NB4 (cell line): ENCODE measurements around the gene PDXK.

Source experiments
- CTCF ChIP-seq: IDR thresholded peaks from one replicate; pipeline ENCODE4 v1.5.1; 2012; ENCODE audit warnings: low read depth, low read length
- POLR2A ChIP-seq: IDR thresholded peaks from 2 replicates; pipeline ENCODE4 v1.6.1; 2011; ENCODE audit warnings: mild to moderate bottlenecking; ENCODE audit not compliant: insufficient read length; ENCODE audit errors: extremely low read depth

GRCh38 chr21:43723648-43724047 is 4.7 kb downstream of the PDXK start:
- TF ChIP-seq CTCF (no peak), POLR2A (no peak)
